HuH-7.5 (cell line): Measurements from ENCODE around the gene ISLR.

Experiments used
- DNase-seq: peaks from one replicate; pipeline ENCODE4 v3.0.0; 2011; ENCODE audit warnings: low spot score

Gene ISLR

GRCh38 chr15:74172701-74173379 is 670 bp upstream of the ISLR start:
- no peak for DNase-seq

DNA sequence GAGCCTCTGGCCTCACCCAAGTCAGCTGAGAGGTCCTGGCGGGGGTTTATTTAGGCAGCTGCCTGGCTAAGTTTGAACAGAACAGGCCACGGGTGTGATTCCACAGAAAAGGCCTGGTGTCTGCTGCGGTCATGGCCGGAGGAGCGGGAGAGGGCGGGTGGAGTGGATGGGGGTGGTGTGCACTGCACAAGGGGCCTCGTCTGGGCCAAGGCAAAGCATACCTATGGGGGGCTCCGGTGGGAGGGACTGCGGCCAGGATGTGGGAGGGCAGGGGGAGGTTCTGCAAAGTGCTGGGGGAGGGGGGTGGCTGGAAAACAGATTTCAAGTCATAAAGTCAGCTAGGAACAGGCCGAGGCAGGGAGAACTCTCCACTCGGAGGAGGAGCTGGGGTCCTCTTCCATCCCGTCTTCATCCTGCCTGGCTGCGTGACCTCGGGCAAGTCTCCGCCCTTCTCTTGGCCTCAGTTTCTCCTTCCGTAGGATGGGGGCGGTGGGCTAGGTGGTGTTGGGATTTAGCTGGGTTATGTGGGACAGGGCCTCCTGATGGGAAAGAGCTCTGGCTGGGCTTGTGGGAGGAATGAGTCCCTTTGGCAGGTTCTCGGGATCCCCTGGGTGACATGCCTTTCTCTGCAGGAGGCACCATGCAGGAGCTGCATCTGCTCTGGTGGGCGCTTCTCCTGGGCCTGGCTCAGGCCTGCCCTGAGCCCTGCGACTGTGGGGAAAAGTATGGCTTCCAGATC is 878 bp downstream of the ISLR start:
- no peak for DNase-seq

DNA sequence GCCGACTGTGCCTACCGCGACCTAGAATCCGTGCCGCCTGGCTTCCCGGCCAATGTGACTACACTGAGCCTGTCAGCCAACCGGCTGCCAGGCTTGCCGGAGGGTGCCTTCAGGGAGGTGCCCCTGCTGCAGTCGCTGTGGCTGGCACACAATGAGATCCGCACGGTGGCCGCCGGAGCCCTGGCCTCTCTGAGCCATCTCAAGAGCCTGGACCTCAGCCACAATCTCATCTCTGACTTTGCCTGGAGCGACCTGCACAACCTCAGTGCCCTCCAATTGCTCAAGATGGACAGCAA is 1.4 kb downstream of the ISLR start:
- DNase-seq, result no peak

- no peak for DNase-seq
Measured at GRCh38 chr15:74175271-74176191, 2.0 kb downstream of the ISLR start.

DNA sequence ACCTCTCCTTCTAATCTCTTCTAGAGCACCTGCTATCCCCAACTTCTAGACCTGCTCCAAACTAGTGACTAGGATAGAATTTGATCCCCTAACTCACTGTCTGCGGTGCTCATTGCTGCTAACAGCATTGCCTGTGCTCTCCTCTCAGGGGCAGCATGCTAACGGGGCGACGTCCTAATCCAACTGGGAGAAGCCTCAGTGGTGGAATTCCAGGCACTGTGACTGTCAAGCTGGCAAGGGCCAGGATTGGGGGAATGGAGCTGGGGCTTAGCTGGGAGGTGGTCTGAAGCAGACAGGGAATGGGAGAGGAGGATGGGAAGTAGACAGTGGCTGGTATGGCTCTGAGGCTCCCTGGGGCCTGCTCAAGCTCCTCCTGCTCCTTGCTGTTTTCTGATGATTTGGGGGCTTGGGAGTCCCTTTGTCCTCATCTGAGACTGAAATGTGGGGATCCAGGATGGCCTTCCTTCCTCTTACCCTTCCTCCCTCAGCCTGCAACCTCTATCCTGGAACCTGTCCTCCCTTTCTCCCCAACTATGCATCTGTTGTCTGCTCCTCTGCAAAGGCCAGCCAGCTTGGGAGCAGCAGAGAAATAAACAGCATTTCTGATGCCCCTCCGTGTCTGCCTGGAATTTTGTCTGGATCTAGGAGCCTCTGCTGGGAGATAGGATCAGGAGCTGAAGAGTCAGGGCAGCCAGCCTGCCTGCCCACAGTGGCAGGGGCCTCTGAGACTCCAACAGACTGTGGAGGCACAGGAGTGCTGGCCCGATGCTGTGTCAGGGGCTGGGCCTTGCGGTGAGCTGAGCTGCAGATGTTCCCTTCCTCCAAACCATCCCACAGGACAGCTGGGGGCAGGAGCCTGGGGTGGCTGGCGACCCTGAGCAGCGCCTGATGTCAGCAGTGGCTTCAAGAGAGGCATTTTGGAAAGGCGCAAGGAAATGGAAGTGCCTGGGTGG is 3.0 kb downstream of the ISLR start:
- DNase-seq, result no peak

DNA sequence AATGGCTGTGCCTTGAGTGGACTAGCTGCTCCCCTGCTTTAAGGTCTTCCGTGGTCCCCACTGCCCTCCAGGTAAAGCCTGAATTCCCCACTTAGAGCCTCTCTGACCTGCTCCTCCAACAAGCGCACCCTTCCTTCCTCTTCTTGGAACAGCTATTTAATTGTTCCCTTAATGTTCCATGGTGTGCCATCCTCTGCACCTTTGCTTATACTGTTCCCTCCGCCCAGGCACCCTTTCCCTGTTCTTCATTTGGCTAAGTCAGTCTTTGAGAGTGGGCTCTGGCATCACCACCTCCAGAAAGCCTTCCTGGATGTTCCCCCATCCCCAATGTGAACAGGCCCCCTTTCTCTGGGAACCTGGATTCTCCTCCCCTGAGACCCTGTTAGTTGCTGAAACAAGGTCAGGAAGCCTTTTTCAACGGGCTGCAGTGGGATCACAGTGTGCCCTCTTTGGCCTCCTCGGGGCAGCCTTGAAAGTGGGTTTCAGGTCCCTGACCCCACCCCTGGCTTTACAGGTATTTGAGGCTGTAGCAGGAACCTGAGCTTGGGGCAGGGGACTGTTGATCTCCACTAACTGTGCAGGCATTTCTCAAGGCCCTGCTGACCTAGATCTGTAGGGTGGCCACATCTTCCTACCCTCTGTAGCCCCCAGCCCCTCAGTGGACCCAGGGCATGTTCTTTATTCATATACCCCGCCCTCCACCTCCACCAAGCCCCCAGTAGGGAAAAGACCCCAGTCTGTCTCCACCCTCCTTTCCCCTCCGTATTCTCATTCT is 5.0 kb downstream of the ISLR start:
- no peak for DNase-seq

GRCh38 chr15:74179101-74179841 is 5.8 kb downstream of the ISLR start:
- no peak for DNase-seq

GRCh38 chr15:74179983-74180880 is 6.7 kb downstream of the ISLR start:
- DNase-seq, result no peak

- DNase-seq, result no peak
Measured at GRCh38 chr15:74180881-74181602, 7.5 kb downstream of the ISLR start.

DNA sequence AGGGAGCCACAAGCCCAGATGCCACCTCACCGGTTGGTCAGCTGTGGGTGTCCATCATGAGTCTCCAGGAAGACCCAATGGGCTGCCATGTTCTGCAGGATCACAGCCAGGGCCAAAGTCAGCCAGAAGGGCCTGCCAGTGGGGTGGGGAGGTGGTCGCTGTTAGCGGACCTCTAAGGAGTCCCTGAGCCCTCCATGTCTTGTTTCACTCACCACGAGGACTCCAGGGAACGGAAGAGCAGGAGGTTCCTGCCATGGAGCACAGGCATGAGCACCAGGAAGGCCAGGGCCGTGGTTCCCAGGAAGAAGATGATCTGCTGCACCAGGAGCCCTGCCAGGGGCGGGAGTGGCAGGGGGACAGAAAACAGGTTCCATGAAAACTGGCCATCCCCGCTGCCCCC is 8.6 kb downstream of the ISLR start:
- DNase-seq, result no peak

DNA sequence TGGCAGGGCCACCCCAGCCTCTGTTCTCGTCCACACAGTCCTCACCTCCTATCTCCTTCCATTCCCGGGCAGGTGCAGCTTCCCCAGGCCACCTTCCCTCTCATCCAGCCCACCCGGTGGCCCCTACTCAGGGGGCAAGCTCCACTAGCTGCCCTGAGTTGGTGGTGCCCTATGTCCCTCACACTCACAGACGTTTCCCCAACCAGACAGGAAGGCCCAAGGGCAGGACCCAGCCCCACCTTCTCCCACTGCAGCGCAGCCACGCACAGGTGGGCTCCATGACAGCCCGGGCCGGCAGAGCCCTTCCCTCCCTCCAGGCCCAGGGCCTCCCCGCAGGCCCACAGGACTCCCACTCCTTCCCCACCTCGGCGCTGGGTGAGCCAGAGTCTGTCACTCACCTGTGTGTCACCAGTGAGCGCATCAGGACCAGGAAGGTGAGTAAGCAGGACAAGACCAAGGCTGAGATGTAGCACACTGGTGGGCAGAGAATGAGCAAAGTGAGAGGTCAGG is 11.1 kb downstream of the ISLR start:
- DNase-seq, result no peak

GRCh38 chr15:74185710-74186348 is 12.3 kb downstream of the ISLR start:
- DNase-seq, result no peak

DNA sequence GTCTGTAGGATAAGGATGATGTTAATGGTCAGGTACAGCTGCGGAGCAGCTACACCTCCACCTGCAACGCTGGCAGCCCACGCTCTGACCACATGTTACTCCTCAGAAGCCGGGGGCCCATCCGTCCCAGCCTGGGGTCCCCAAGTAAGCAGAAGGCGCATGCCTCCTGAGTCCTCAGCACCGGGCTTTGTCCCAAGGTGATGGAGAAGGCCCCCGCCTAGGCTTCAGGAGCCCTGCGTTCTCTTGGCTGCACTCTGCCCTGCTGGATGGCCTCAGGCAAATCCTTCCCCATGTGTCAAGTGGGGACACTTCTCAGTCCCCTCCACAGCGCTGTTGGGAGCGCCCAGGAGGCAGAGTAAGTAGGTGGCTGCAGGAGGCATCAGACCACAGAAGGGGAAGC is 14.7 kb downstream of the ISLR start:
- no peak for DNase-seq

DNA sequence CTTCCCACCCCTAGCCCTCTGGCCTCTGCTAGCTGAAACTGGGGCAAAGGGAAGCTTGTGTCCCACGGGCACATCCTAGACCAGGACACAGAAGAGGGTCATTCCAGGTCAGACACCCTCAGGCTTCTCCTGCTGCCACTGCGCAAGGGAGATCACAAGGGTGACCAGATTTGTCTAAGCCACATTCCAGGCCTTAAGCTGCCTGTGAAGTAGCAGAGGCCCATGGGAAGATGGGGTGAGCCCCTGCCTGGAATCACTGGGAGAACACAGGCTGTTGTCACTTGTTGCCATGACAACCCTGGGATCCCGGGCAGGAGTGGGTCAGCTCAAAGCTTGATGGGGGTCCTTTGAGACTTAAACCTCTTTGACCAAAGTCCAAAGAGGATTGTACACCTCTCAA is 18.3 kb downstream of the ISLR start:
- DNase-seq, result no peak

DNA sequence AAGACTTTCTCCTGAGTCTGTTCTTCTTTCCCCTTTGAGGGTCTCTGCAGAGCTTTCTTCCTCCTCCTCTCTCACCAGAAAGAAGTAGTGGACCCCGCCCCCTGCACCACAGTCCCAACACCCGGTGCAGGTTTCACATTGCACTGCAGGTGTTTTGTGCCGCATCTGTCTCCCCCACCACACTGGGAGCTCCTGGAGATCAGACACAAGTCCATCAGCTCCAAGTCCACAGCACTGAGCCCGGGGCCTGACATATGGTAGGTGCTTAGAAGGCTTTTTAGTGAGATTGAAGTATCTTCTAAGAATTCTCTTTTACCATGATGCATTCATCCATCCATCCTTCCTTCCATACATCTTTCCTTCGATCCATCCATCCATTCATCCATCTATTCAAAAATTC is 19.2 kb downstream of the ISLR start:
- no peak for DNase-seq

DNA sequence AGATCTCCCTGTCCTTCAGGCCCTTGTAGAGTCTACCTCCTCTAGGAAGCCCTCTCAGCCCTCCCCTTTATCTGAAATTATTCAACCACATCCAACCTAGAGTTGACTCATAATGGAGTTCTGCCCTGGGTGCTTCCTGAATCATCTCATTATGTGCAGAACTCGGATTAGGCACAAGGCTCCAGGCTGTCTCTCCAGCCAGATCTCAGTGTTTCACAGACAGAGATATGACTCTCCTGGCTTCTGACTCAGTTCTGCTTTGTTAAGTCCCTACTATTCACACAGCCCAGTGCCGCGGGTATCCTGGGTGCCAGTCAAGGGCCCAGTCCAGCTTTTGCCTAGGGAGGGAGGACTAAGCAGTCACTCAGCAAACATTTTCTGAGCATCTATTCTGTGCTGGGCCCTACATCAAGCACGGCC is 19.8 kb downstream of the ISLR start:
- DNase-seq, result no peak

DNA sequence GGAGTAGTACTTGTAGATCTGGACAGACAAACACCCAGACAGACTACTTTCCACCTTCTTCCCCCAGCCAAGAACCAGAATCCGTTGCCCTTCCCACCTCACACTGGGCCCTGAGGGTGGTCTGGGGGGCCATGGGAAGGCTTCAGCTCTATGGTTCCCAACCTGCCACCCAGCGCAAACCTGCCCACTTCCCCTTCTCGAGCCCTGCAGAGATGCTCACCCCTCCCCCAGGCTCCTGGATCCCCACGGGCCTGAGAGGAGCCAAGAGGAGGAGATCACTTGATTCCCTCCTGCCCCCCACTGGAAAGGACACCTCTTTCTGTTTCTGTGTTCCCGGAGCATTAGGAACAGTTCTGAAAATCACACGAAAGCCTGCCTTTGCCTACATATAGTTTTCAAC is 20.4 kb downstream of the ISLR start:
- no peak for DNase-seq
